GM19467 (cell line): ENCODE results near the gene MOK.

ENCODE experiments used
- ATAC-seq: cut with Tn5 transposase; IDR thresholded peaks from one replicate; pipeline ENCODE4 v1.9.1; 2021; ENCODE audit warnings: mild to moderate bottlenecking, moderate library complexity; ENCODE audit not compliant: unreplicated experiment

MOK gene

DNA sequence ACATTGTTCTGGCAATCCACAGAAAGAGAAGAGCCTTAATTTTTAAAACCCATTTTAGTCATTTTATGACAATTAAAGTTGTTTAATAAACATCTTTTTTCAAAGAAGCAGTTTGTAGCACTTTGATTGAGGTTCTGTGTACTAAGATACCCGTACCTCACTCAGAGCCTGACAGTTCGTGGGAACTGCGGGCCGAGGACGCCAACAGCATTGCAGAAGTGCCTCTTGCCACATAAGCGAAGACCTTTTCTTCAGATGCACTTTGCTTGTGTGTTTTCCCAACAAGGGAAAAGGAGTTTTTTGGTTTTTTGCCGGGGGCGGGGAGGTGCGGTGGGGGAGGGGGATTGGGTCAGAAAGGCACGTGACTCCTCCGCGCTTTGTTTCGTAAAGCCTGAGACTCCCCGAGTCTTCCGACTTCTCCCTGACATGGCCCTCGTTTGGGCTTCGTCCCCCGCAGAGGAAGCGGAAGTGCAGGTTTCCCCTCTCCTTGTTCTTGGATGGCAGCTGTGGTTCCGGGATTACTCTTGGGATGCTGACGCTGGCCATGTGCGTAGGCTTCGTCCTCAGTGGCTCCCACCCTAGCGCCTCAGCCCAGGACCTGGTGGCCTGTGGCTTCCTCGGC lies 94.4 kb downstream of the MOK start:
- no peak for ATAC-seq

DNA sequence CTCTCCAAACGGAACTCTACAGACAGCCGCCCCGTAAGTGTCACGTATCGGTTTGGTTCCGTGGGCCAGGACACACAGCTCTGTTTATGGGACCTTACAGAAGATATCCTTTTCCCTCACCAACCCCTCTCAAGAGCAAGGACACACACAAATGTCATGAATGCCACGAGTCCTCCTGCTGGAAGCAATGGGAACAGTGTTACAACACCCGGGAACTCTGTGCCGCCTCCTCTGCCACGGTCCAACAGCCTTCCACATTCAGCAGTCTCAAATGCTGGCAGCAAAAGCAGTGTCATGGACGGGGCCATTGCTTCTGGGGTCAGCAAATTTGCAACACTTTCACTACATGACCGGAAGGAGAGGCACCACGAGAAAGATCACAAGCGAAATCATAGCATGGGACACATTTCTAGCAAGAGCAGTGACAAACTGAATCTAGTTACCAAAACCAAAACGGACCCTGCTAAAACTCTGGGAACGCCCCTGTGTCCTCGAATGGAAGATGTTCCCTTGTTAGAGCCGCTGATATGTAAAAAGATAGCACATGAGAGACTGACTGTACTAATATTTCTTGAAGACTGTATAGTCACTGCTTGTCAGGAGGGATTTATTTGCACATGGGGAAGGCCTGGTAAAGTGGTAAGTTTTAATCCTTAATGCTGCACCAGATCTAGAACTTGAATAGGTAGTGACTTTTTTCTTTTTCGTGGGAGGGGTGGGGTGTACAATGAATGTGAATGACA lies 95.6 kb downstream of the MOK start:
- no peak for ATAC-seq

DNA sequence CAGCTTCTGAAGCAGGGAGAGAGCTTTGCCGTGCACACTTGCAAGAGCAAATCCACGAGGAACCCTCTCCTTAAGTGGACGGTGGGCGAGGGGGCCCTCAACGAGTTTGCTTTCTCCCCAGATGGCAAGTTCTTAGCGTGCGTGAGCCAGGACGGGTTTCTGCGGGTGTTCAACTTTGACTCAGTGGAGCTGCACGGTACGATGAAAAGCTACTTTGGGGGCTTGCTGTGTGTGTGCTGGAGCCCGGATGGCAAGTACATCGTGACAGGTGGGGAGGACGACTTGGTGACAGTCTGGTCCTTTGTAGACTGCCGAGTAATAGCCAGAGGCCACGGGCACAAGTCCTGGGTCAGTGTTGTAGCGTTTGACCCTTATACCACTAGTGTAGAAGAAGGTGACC lies 96.2 kb downstream of the MOK start:
- ATAC-seq: no peak

DNA sequence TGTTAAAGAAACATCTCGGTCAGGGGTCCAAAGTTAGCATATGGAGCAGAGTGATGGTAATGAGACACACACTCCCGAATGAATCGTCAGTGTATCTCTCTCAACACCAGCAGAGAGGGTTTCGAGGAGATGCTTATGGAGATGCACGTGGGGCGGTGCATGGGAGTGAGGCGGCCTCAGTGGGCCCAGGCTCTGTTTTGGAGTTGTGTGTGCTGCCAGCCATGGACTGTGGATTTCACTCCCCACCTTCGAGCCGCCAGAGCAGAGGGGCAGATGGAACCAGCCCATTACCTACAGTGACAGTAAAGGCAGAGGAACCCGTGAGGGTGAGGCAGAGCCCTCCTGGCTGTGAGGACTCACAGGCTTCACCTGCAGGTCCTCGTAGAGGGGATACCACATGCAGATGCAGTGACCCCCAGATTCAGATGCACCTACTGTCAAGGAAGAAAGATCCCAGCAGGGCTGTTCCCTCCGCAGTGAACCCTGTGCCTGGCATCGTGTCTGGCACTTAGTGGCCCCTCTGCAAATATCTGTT lies 97.1 kb downstream of the MOK start:
- ATAC-seq: no peak

DNA sequence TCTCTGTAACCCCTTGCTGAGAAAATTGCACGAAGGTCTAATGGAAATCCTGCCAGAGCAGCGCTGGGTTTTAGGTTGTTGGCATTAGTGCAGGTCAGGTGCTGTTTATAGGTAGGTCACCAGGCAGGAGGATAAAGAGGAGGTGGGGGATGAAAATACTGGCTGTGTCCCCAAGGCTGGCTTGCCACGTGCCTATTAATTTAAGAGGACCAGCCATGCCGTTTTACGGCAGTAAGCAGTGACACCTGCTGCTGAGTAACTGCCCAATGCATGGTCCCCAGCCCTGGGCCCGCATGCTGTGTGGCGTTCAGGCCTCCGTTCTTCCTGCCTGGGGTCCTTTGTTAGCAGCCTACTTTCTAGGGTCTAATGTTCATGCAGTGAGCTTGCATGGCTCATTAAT lies 98.0 kb downstream of the MOK start:
- ATAC-seq: no peak

DNA sequence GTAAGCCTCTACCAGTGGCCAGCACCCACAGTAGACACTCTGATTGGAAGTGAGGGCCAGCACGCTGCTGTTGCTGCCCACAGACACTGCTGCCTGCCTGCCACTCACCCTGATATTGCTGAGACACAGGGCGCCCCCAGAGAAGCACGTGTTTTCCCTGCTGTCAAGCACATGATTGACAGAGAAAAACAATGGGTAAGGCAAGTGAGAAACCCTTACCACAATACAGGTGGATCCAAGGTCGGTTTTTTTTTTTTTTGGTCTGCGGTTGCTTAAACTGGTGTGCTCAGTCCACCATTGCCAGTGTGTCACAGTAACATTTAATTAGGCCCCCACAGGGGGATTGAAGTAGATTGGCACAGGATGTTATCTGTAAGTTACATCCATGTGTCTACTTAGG lies 99.4 kb downstream of the MOK start:
- ATAC-seq: no peak

DNA sequence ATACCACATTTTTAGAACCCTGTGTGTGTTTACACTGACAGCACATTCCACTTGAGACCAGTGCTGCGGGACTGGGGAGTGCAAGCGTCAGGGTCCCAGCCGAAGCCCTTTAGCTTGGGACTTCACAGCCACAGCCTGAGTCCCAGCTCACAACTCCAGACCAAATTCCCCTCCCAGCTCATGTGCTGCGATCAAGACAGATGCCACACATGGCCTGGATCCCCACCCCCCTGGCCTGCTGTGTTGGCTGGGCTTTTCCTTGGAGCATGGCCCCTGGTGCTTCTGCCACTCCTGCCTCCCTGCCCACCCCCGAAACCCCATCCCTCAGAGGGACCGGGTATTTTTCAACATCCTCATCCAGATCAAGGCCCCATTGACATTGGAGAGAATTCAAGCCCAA lies 101.6 kb downstream of the MOK start:
- no peak for ATAC-seq

DNA sequence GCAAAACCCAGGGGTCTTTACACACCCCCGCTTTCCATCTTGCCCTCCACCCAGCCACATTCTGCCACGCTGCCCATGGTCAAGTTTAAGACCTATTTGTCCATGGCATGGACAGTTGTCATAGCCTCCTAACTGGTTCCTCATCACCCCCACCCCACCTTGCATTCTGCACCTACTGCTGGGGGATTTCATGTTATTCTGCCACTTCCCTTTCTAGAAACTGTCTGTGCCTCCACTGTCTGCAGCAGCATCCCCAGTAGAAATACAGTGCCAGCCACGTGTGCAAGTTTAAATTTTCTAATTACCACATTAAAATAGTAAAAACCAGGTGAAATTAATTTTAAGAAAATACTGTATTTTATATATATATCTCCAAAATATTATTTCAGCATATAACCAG lies 102.0 kb downstream of the MOK start:
- no peak for ATAC-seq

DNA sequence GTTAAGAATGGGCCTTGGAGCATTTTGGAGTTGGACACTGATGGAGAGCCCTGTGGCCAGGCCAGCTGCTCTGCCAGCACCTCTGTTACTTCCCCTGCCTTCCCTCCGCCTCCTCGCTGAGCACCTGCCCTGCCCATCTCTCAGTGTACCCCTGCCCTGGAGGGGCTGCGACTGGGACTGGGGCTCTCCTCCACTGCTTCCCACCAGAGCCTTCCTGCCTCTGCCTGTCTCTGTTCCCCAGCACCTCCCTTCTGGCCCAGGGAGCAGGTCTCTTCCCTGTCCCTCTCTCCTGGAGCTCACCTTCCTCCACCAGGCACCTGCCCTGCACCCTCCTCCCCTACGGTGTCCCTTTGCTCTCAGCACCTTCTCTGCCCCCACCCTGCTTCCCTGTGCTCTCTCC lies 103.2 kb downstream of the MOK start:
- no peak for ATAC-seq

DNA sequence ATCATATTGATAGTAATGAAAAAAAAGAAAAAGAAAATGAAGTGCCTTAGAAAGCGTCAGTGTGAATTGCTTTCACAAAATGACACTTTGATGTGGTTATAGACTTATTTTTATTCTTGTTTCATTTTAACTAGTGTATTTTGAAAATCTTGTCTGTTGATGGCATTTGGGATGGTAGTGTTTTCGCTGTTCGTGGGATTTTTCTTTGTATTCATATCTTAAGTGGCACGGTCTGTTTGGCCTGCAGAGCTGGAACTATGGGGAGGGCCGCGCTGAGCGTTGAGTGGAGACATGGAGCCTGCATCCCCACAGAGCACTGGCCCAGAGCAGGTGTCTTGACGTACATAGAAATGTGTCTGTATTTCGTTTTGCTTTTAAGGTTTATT lies 103.6 kb downstream of the MOK start:
- no peak for ATAC-seq

DNA sequence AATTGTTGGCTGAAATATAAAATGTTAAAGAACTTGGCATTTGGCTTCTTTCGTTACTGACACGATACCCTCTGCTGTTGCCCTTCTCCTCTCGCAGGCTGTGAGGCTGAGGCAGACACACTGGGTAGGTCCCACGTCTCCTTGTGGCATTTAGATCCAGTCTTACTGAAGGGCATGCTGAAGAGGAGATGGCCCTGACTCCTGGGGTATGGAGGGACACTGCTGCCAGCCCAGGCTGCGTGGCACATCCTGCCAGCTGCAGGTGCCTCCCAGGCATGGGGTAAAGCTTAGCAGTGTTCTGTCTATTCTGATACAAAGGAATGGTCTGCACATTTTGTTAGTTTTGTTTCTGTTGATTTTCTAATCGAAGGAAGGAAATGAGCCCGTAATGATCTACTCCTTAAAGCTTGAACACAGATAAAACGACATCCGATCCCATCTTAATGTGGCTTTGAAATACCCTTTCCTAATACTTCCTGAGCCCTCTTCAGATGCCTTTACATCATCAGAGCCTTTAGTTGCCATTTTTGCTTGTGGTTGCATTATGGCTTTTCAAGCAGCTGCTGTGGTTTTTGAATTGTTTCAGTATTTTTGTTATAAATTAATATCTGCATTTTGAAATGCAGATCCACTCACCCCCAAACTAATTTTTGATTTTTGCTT lies 104.1 kb downstream of the MOK start:
- ATAC-seq: no peak

DNA sequence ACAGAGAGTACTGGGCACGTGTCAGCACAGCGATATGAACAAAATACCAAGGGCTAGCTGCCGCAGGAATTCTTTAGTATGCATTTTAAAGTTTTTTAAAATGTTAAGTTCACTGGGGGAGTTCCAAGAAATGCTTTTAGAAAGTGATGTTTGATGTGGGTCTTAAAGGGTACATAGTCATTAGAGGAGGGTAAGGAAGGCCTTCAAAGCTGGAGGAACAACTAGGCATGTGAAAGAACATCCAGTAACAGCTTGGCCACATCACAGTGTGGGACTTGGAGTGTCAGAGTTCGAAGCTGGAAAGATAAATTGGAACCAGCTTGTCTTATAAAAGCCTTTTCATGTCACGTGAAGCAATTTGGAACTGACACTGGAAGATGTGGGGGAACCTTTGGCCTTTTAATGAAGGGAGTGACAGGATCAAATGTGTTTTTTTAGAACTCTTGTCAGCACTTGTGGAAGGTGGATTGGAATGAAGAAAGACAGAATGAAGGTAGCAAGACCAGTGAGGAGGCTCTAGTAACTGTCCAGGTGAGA lies 107.6 kb downstream of the MOK start:
- ATAC-seq: no peak

DNA sequence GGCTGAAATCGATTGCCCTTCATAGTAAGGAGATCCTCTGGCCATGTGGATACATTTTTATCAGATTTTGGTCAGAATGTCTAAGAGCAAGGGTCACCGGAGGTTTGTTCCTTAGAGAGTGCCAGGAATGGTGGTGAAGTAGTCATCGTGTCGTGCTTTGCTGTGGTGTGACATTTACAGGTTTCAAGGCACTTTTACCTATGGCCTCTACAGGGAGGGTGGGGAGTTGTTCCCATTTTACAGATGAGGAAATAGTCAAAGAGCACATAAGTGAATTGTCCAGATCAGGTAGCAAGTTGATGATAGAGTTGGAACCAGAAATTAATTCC lies 108.1 kb downstream of the MOK start:
- ATAC-seq: no peak

DNA sequence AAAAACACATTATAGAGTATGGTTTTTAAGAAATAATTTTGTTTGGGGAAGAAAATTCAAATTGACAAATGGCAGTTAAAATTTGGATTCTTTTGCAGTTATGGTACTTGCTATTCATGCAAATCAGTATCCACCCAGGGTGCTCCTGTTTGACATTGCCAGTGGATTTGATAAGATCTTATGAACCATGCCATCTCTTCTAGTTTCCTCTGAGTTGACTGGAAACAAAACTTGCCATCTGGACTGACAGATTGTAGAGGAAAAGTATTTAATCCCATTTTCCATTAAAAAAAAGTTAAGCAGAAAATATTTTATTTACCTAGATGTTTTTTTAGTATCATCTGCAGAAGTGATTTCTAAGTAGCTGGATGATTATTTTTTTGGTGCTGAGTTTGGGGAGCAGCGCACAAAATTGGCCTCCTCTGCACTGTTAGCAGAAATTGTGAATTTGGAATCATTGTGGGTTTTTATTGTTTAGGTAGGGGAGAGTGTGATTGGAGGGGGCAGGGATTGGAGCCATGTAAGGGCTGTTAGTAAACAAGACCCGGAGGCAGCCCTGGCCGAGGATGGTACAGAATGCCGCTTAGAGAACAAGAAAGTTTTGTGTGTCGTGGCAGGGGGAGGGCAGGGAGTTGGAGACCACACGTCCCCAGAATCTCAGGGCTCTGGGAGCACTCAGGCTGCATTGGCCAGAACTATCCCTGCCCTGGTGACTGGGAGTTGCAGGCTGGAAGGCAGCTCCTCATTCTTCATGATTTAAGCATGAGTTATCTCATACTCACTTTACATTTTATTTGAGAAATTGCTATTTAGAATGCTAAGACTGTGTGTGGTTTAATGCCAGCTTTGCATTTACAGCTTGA lies 108.7 kb downstream of the MOK start:
- ATAC-seq: no peak

DNA sequence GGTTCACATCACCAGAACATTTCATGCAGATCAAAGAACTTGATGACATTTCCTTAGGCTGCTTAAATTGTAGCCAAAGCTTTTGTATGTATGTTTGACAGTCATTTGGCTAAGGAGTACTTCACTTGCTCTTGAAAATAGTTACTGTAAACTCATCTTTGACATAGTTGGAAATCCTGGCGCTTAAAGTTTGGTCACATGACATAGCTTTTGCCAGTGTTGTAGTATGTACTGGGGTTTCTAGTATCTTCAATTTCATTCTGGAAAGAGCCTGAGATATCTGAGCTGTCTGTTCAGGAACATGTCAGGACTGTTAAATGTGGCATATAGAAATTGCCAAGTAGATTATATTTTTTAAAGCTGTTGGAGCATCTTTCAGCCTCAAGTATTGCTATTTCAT lies 109.5 kb downstream of the MOK start:
- ATAC-seq: no peak

DNA sequence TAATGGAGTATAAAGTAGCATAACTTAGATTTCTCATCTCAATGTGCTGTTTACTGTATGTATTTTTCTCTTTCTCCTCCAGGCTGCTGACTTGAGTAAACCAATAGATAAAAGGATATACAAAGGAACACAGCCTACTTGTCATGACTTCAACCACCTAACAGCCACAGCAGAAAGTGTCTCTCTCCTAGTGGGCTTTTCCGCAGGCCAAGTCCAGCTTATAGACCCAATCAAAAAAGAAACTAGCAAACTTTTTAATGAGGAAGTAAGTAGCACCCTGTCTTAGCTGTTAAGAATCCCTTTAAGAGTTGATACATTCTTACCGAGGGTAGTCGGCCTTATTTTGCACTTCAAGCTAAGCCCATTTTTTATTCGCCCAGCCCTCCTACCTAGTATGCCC lies 110.1 kb downstream of the MOK start:
- ATAC-seq: no peak

DNA sequence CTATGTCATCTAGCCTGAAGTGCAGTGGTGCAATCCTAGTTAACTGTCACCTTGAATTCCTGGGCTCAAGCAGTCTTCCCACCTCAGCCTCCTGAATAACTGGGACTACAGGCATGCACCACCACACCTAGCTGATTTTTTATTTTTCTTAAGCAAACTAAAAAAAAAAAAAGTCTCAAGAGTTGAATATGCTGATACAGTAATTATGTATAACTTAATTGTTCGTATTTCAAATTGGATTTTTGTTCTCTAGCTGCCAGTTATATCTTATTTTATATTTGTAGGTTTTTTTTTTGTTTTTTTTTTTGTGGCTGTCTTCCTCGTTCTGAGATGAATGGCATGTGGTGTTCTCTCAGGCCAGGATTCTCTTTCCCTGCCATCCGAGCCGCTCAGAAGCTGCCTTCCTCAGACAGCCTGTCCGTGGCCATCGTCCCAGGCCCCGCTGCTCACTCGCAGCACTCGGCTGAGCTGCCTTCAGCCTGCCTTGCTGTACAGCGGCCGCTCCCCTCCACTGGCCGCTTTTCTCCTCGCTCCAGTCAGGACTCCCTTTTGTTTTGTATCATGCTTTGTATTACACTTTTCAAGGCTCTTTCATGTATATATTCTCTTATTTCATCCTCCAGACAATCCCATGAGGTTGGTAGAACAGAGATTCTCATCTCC lies 112.0 kb downstream of the MOK start:
- no peak for ATAC-seq

DNA sequence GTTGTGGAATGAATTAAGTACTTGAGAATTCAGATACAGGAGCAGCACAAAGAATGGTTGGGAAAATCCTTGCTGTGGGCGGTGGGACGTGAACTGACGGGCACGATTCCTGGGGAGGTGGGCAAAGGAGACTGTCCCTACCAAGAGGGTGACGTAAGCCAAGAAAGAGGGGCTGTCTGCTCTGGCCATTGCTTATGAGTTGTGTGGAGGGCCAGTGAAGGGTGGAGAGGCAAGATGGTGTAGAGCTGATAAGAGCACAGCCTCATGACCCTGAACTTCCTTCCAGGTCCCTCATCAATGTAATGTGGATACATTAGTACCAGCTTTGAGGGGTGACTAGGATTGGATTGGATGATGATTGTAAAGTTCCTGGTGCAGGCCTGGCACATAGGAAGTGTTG lies 115.1 kb downstream of the MOK start:
- ATAC-seq: no peak

DNA sequence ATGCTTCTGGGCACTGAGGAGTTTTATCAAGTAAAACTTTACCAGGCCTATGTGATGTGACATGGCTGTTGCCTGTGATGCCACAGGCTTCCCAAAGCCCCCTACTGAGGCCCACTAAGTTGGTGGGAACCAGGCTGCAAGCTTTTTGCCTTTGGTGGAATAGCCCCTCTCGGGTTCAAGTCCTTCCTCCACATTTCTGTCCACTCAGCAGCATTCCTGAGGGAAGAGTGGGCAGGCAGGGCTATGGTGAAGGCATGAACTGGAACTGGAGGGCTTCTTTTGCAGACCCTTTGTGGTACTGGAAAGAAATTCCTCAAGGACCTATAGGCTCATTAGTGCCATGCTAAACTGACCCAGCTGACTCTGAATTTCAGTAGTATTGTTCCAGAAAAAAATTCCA lies 116.8 kb downstream of the MOK start:
- no peak for ATAC-seq

DNA sequence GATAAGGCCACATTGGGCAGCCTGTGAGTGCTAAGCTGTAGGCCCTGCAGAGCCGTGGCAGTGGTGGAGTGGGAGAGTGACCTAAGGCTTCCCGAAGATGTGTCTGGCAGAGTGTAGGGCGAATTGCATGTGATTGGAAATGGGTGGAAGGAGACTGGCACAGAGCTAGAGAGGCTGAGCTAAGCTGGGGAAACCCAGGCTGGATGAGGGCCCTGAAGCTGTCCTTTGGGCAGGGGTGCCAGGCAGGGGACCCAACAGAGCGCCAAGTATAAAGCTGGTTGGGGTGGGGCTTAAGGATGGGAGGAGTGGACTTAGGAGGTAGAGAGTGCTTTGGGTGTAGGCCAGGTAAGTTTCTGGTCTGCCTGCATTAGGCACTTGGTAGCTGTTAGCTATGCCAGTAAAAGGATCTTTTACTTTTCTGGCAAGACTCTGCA lies 117.4 kb downstream of the MOK start:
- ATAC-seq: no peak

DNA sequence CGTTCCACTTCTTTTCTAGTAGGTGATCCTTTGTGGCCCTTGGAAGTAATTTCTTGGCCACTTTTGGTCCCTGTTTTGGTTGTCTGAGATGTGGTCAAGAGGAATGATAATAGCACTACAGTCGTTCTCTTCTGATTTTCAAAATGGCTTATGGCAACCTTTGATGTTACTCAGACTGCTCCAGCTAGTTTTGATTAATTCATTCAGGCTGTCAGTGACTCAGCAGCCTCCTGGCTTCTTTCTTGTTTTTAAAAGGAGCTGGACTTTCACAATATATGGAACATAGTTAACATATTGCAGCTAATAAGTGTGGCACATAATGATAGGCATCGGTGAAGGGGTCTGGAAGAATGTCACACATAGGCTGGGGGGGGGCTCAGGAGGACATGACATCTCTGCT lies 117.9 kb downstream of the MOK start:
- ATAC-seq: no peak
